HG03520 (cell line): Measurements from ENCODE around the gene ZCCHC14.
"Not testable (repeated sequence)": the region's sequence is repeated elsewhere in the genome, so short reads cannot be mapped to it uniquely, and the experiment has no call there.

Experiments used
- ATAC-seq: cut with Tn5 transposase; IDR thresholded peaks from one replicate; pipeline ENCODE4 v1.9.1; 2021; ENCODE audit warnings: mild to moderate bottlenecking, moderate library complexity; ENCODE audit not compliant: unreplicated experiment

ZCCHC14 gene

DNA sequence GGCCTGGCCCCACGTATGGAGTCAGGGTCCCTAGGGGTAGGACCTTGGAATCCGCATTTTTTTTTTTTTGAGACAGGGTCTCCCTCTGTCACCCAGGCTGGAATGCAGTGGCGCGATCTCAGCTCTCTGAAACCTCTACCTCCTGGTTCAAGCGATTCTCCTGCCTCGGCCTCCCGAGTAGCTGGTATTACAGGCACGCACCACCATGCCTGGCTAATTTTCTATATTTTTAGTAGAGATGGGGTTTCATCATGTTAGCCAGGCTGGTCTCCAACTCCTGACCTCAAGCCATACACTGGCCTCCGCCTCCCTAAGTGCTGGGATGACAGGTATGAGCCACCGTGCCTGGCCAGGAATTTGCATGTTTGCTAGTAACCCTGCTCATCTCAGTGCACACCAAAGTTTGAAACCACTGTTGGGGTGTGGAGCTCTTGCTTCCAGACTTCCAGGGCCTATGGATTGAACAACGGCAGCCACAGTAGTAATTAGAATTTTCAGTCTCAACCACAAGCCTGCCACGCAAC is 5.0 kb upstream of the ZCCHC14 start:
- ATAC-seq: not testable (repeated sequence)

DNA sequence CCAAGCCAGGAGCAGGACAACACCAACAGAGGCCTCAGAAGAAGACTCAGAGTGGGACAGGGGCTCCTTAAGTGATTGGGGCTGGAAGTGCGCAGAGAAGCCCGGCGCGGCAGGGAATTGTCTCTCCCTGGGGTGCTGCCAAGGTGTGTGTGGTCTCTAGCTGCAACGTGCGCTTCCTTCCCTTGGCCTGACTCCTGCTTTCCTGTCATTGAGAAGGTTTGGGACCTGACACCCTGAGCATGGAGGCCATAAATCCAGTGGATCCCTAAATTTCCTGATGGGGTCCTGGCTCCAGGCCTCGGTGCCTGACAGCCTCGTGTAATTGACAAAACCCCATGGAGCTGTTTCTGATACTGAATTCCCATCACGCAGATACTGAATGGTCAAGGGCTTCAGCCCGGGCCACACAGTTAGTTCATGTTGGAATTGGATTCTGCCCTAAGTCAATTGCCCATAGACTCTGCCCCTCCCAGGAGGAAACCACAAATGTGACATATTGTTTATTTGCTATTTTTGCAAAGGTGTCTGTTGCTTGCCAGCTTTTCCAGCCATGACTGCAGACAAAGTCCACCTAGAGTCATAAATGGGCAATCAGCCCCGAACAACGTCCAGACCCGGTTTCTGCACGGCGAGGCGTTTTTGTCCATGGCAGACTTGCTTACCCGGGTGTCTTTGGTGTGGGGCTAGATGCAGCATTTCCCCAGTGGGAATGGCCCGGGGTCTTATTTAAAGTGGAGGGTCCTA is 4.4 kb upstream of the ZCCHC14 start:
- ATAC-seq: not testable (repeated sequence)

GRCh38 chr16:87496447-87496801 is 3.6 kb upstream of the ZCCHC14 start:
- no peak for ATAC-seq

DNA sequence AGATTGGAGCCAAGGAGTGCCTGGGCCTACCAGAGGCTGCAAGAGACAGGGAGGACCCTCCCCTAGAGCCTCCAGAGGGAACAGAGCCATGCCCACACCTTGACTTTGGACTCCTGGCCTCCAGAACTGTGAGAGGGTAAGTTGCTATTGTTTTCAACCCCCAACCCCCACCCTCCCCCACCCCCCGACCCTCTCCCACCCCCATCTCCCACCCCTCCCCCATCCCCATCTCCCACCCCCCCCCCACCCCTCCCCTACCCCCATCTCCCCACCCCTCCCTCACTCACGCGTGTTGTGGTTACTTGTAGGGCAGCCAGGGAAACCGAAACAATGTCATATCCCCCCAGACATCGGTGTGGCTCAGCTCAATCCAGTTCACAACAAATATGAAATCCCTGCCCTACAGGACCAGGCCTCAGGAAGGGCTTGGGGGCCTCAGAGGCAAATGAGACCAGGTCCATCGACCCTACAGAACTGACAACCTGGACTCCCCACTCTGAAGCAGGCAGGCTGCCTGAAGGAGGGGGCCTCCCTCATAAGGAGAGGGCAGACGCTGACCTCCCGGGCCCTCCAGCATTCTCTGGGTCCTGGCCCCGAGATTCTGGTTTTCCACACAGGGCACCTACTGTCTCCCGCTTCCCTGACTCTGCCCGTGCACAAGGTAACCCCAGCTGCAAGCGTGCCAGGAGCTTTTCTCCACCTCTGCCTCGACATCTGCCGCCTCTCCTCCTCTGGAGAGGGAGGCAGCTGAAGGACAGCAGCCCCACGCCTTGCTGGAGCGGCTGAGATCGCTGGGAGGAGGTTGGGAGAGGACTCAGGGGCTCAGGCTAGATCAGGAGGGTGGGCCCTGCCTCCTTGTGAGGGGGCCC is 3.0 kb upstream of the ZCCHC14 start:
- no peak for ATAC-seq

DNA sequence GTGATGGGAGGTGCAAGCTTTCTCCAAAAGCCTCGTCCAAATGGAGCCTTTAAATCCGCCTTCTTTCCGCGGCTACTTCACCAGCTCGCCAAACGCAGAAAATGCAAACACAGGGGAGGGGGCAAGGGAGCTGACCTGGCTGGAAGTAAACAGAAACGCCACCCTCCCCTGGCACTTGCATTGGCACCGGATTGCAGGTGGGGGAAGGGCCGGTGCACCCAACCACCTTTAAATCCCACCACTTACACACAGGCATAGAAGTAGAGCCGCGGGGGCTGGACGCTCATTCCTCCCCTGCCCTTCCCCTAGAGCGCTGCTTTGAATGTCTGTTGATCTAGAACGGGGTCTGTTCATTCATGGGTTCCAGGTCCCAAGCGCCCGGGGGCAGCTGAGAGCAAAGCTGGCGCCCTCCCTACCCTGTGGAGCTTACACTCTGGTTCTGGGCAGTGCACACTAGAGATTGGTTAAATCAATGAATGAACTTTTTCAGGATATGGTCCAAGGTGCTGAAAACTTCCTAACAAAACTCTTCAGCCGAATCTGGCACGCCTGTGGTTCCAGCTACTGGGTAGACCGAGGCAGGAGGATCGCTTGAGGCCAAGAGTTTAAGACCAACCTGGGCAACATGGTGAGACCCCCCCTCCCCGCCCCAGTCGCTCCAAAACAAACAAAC is 920 bp upstream of the ZCCHC14 start:
- no peak for ATAC-seq

- no peak for ATAC-seq
These were observed 563 bp downstream of the ZCCHC14 start for GRCh38 chr16:87492291-87492630.

- ATAC-seq: no peak
These were observed 1.1 kb downstream of the ZCCHC14 start for GRCh38 chr16:87491522-87492290.

DNA sequence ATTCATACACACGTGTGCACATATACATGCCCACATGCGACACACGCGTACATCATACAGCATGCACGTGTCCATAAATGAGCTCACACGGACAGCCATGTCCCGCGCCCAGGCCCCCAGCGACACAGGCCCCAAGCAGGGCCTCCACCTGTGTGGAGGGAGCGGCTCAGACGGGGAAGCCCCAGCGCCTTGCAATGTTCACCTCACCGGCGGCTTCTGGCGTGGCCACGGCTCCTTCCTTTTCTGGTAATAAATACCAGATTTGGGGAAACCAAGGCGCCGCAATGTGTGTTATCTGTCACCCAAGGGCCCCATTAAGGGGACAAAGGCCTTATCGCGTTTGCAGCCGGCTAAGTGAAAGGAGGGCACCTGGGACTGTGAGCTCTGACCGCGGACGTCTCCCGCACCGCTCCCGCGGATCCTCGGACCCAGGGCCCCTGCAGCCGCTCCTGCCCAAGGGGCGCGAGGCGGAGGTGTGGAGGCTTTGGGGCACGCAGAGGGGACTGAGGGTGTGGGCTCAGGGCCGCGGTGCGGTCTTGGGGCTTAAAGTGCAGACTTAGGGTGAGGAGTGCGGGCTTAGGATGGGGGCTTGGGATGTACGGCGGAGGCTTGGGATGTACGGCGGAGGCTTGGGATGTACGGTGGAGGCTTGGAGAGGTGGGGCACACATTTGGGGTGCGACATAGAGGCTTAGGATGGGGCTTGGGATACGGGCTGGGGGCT is 1.9 kb downstream of the ZCCHC14 start:
- not testable (repeated sequence) for ATAC-seq

DNA sequence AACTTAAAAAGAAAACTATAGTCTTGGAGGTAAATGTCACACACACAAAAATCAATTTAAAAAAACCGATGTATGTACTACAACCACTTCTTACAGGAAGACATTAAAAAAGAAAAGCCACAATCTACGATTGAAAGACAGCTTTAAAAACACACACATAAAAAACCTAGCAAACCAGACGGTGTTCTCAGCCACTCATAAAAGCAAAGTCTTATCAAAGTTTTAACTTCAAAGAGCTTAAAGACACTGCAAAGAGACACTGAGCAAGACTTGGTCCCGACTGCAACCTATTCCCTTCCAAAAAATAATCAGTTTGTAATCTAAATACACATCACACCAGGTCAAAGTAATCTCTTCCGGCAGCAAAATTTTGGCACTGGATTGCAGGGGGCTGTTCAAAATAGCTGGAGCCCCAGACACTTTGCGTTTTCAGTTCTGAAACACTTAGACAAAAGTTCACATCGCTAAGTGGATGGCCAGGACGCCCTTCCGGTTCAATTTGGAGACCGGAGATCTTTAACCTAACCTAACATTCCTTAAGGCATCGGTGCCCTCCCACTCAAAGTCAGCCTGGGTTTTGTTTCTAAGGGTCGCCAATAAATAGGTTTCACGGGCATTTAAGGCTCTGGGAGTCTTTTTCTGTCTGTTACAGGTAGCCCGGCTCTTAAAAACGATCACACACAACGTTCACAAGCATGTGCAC is 2.6 kb downstream of the ZCCHC14 start:
- no peak for ATAC-seq

GRCh38 chr16:87489434-87490045 is 3.3 kb downstream of the ZCCHC14 start:
- no peak for ATAC-seq

GRCh38 chr16:87488960-87489359 is 3.9 kb downstream of the ZCCHC14 start:
- not testable (repeated sequence) for ATAC-seq

DNA sequence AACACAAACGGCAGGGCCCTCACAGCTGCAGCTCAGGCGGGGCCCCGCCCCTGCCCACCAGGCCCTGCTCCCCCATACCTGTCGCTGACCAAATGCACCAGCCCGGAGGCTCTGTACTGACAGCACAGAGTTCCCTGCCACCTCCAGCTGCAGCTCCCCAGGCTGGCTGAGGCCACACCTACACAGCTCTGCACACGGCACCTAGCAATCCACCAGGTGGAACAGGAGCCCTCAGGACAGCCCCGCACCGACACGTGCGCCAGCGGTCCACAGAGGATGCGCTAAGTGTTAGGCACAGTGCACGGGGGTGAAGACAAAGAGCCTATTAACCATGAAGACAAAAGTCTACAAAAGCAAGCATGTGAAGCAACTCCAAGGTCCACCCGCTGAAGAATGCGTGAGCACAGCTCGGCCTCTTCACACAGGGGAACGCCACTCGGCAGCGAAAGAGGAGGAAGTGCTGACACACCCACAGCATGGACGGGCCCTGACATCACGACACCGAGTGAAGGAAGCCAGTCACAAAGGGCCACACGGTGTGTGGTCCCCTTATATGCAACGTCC is 5.4 kb downstream of the ZCCHC14 start:
- ATAC-seq: no peak

GRCh38 chr16:87486713-87487247 is 6.0 kb downstream of the ZCCHC14 start:
- ATAC-seq: no peak

GRCh38 chr16:87486282-87486681 is 6.5 kb downstream of the ZCCHC14 start:
- no peak for ATAC-seq

DNA sequence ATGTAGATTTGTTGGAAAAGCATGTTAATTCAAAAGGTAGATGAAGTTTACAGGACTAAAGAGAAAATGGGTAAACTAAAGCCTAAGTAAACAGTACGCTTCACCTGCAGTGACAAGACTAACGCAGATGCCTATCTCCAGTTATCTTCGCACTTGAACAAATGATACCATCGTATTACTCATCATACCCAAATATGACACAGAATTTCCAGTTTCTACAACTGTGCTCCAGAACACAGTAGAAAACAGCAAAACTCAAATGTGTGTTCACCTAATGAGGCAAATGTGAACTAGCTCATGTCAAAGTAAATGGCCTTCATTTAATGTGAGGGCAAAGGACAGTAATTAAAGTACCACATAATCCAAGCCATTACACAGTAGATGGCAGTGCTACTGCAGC is 7.0 kb downstream of the ZCCHC14 start:
- ATAC-seq: not testable (repeated sequence)

GRCh38 chr16:87484487-87485331 is 8.1 kb downstream of the ZCCHC14 start:
- ATAC-seq: no peak

DNA sequence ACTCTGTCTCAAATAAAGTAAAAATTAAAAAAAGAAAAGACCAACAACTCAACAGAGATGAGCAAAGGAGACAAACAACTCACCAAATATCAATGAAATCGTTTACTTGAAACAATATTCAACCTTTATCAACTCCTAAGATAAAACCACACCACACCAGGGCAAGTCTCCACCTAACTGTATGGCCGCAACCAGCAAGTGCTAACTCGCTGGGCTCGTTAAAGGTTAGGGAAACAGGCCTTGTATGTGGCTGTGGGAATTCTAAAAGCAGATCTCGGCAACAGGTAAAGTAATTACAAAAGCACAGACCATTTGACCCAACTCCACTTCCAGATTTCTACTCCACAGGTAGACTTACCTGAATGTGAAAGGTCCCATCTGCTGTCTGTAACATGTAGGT is 9.3 kb downstream of the ZCCHC14 start:
- ATAC-seq: no peak

DNA sequence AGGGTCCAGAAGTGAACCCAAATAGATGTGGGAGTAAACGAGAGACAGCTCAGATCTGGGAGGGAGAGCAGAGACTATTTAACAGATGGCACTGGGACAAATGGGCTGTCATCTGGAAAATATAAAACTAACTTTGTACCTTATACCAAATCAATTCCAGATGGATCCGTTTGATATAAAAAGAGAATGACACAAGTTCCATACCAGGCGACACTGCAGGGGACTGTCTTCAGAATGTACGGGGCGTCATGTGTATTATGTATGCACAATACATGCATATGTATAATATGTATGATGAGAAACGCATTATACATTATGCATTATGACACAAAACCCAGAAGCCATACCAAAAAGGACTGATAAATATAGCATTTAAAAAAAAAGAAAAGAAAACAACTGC is 10.2 kb downstream of the ZCCHC14 start:
- not testable (repeated sequence) for ATAC-seq
